PC-9 (cell line): Measurements from ENCODE around the gene CCNI2. TPM values are rescaled to one million over a fixed set of nuclear protein-coding genes. Genes with fewer than 3 reads are reported as not detected.

Experiments used
- BruUV-seq: library from RNA; stranded (reverse); fragments of 400-500 nt; replicated peaks from 2 replicates; lab custom pipeline; 2021; lab: Mats Ljungman, UMichigan
- CTCF ChIA-PET: fragments of 300-600 bp; sonication (Branson Sonifier 250); formaldehyde crosslinking; loops from one replicate; lab custom pipeline; 2022; ENCODE audit warnings: antibody characterized with exemption; lab: Charles Lee
- POLR2A ChIA-PET: fragments of 300-600 bp; sonication (Branson Sonifier 250); formaldehyde crosslinking; loops from one replicate; lab custom pipeline; 2022; ENCODE audit warnings: antibody characterized with exemption; ENCODE audit not compliant: unreplicated experiment; lab: Charles Lee
- DNase-seq, 2 experiments: peaks; one replicate each; pipeline versions ENCODE4 v3.0.0 to v3.0.0-alpha.2; 2015 to 2022; ENCODE audit warnings: mixed read lengths in 1 of 2
- H2AFZ ChIP-seq: fragments of 200-600 bp; sonication (generic); 2 replicates; pipeline ENCODE4 v1.8.1; 2017; ENCODE audit warnings: antibody characterized with exemption
- H3F3A ChIP-seq: fragments of 200-600 bp; sonication (generic); 2 replicates; pipeline ENCODE4 v1.8.1; 2017; ENCODE audit warnings: antibody characterized with exemption, mild to moderate bottlenecking, low read depth; ENCODE audit not compliant: insufficient read depth
- H3K27ac ChIP-seq: fragments of 200-600 bp; sonication (generic); 2 replicates; pipeline ENCODE4 v1.6.1; 2016; ENCODE audit warnings: mixed run types
- H3K27me3 ChIP-seq: fragments of 200-600 bp; sonication (generic); 2 replicates; pipeline ENCODE4 v1.6.1; 2016; ENCODE audit warnings: low read depth, mixed run types; ENCODE audit not compliant: insufficient read depth
- H3K36me3 ChIP-seq: fragments of 200-600 bp; sonication (generic); 2 replicates; pipeline ENCODE4 v1.6.1; 2016; ENCODE audit warnings: low read depth, mixed run types
- H3K4me1 ChIP-seq: fragments of 200-600 bp; sonication (generic); replicated peaks from 2 replicates; pipeline ENCODE4 v1.6.1; 2016; ENCODE audit warnings: mixed run types; ENCODE audit not compliant: insufficient read depth
- H3K4me2 ChIP-seq: fragments of 200-600 bp; sonication (generic); 2 replicates; pipeline ENCODE4 v1.6.1; 2017; ENCODE audit warnings: mixed run types
- H3K4me3 ChIP-seq: fragments of 200-600 bp; sonication (generic); 2 replicates; pipeline ENCODE4 v1.6.1; 2016; ENCODE audit warnings: mixed run types
- H3K79me2 ChIP-seq: fragments of 200-600 bp; sonication (generic); 2 replicates; pipeline ENCODE4 v1.6.1; 2017; ENCODE audit warnings: low read depth, mixed run types
- H3K9me2 ChIP-seq: fragments of 200-600 bp; sonication (generic); 2 replicates; pipeline ENCODE4 v1.8.1; 2017; ENCODE audit warnings: mild to moderate bottlenecking; ENCODE audit not compliant: insufficient read depth
- H3K9me3 ChIP-seq: fragments of 200-600 bp; sonication (generic); 2 replicates; pipeline ENCODE4 v1.8.1; 2016; ENCODE audit warnings: low read depth; ENCODE audit not compliant: insufficient read depth
- H4K20me1 ChIP-seq: fragments of 200-600 bp; sonication (generic); 2 replicates; pipeline ENCODE4 v1.8.1; 2017; ENCODE audit not compliant: insufficient read depth
- EZH2 ChIP-seq: fragments of 200-600 bp; sonication (generic); IDR thresholded peaks from 2 replicates; pipeline ENCODE4 v1.8.0; 2017; ENCODE audit warnings: antibody characterized with exemption, low read depth
- intact Hi-C: fragments of 100-400 bp; cut with micrococcal nuclease; formaldehyde crosslinking; loops from one replicate; pipeline ENCODE4 v1.10.0; 2022; ENCODE audit not compliant: unreplicated experiment
- total RNA-seq: library from RNA; stranded (reverse); gene quantifications from 2 replicates; pipeline ENCODE4 v1.2.3, GENCODE V29; 2021
- TF ChIP-seq, protein P1 (sequence below): fragments of 200-600 bp; sonication (generic); conservative IDR thresholded peaks from 2 replicates; pipeline ENCODE4 v1.6.1; 2017; ENCODE audit warnings: mixed run types, antibody characterized with exemption, mild to moderate bottlenecking, moderate library complexity

CCNI2 gene
- total RNA-seq, 1 experiment from 2014 or later = 1.2 TPM

DNA sequence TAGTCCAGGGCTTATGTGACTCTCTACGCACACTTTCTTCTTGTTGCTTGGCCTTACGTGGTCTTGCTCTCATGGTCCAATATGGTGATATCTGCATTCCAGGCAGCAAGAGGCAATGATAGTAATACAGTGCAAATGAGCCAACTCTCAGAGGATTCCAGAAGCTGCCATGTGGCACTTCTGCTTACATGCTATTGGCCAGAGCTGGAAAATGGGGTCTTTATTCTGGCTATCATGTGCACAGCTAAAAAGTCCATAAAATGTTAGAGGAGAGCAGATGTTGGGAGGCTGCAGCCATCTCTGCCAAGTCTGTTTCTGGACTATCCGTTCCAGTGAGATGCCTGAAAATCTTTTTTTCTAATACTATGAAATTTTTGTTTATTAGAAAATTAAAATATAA, 32.7 kb downstream of the CCNI2 start:
- H3F3A ChIP-seq = 0 out of 2 replicates have a peak, but pooled peaks cover 5% of the 10 kb centered on the region
- DNase-seq = no peak
- no peaks in the 10 kb centered on the region for H3K9me3 ChIP-seq
- H3K9me2 ChIP-seq = no peaks in the 10 kb centered on the region
- no peaks in the 10 kb centered on the region for H3K36me3 ChIP-seq
- CTCF ChIA-PET = no interaction called here
- H2AFZ ChIP-seq = no peak overlapping the region
- BruUV-seq = no TSS peak
- TF ChIP-seq EZH2 = no peak
- TF ChIP-seq, protein P1, sequence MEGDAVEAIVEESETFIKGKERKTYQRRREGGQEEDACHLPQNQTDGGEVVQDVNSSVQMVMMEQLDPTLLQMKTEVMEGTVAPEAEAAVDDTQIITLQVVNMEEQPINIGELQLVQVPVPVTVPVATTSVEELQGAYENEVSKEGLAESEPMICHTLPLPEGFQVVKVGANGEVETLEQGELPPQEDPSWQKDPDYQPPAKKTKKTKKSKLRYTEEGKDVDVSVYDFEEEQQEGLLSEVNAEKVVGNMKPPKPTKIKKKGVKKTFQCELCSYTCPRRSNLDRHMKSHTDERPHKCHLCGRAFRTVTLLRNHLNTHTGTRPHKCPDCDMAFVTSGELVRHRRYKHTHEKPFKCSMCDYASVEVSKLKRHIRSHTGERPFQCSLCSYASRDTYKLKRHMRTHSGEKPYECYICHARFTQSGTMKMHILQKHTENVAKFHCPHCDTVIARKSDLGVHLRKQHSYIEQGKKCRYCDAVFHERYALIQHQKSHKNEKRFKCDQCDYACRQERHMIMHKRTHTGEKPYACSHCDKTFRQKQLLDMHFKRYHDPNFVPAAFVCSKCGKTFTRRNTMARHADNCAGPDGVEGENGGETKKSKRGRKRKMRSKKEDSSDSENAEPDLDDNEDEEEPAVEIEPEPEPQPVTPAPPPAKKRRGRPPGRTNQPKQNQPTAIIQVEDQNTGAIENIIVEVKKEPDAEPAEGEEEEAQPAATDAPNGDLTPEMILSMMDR = no peak
- intact Hi-C loops = no loop called here
- H3K4me3 ChIP-seq = no peak overlapping the region
- H3K4me2 ChIP-seq = no peak overlapping the region
- H3K4me1 ChIP-seq = peaks cover 14% of the 10 kb centered on the region
- H3K79me2 ChIP-seq = peaks cover 4% of the 10 kb centered on the region; the same call in 1 of the 2 replicates
- H4K20me1 ChIP-seq = no peaks in the 10 kb centered on the region
- H3K27ac ChIP-seq = no peak overlapping the region
- POLR2A ChIA-PET = no interaction called here
- no peaks in the 10 kb centered on the region; the same call in 1 of the 2 replicates for H3K27me3 ChIP-seq

DNA sequence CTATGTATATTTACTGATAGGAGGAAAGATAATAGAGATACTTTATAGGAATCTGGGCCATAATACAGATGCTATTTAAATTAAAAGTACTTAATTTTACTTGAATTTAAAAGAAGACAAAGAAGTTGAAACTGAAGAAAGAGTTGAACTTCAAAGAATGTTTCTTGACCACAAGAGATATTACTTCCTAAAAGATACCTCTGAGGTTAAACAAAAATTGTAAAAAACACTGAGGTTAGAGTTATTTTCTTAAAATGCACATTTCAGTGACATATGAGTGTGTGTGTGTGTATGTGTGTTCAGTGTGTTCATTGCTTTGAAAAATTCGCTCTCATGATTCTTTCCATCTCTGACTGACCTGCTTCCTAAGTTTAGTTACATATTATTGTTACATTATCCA, 33.4 kb downstream of the CCNI2 start:
- ChIA-PET POLR2A (interaction anchor here (0.9 kb wide), 1 partner anchor 33 kb away, joined by 11 read pairs; no protein-coding TSS in a partner anchor), CTCF (no interaction called here)
- Histone ChIP-seq H3K4me3 (no peak overlapping the region), H3K9me3 (no peaks in the 10 kb centered on the region), H3K79me2 (no peaks in the 10 kb centered on the region), H3K9me2 (no peaks in the 10 kb centered on the region), H3K27me3 (no peaks in the 10 kb centered on the region; the same call in 1 of the 2 replicates), H3K4me1 (peaks cover 8% of the 10 kb centered on the region), H4K20me1 (no peaks in the 10 kb centered on the region), H3F3A (0 out of 2 replicates have a peak, but pooled peaks cover 5% of the 10 kb centered on the region), H2AFZ (no peak overlapping the region), H3K27ac (no peak overlapping the region), H3K4me2 (no peak overlapping the region), H3K36me3 (no peaks in the 10 kb centered on the region)
- DNase-seq = no peak
- TF ChIP-seq, protein P1 = no peak
- no peak for TF ChIP-seq EZH2
- intact Hi-C loops = no loop called here
- no TSS peak for BruUV-seq

DNA sequence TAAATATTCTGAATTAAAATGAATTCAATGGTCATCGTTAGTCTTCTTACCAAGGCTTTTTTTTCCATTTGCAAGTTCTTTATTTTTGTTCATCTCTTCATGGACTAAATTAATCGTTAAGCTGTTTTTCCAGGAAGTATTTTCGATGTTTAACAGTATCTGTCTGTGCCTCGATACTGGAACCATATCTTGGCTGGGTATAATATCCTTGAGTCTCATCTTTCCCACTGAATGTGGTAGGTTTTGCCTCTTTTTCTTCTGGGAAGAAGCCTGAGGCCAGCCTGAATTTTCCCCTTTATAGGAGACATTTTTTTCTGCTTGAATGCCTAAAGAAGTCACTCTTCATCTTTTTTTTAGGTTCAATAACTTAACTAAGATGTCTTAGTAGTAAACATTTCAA, 33.8 kb downstream of the CCNI2 start:
- intact Hi-C loops = no loop called here

More for the DNA sequence above, 33.8 kb downstream of the CCNI2 start:
- no TSS peak for BruUV-seq
- H3K9me2 ChIP-seq = no peaks in the 10 kb centered on the region
- H3K36me3 ChIP-seq = no peaks in the 10 kb centered on the region
- no peak overlapping the region for H3K27ac ChIP-seq
- TF ChIP-seq, protein P1 = no peak
- TF ChIP-seq EZH2 = no peak
- no peaks in the 10 kb centered on the region for H3K9me3 ChIP-seq
- no peaks in the 10 kb centered on the region for H4K20me1 ChIP-seq
- H3K4me3 ChIP-seq = no peak overlapping the region
- no peaks in the 10 kb centered on the region for H3K79me2 ChIP-seq
- H2AFZ ChIP-seq = no peak overlapping the region
- H3K4me2 ChIP-seq = no peak overlapping the region
- no peaks in the 10 kb centered on the region; the same call in 1 of the 2 replicates for H3K27me3 ChIP-seq
- ChIA-PET CTCF (interaction anchor here (0.6 kb wide), 1 partner anchor 393 kb away, joined by 3 read pairs; no protein-coding TSS in a partner anchor), POLR2A (interaction anchor here (0.9 kb wide), 1 partner anchor 32 kb away, joined by 11 read pairs; no protein-coding TSS in a partner anchor)
- H3F3A ChIP-seq = 0 out of 2 replicates have a peak, but pooled peaks cover 5% of the 10 kb centered on the region
- no peak for DNase-seq
- H3K4me1 ChIP-seq = peaks cover 3% of the 10 kb centered on the region
